WTC11 (cell line): Measurements from ENCODE around the gene EMC6. TPM values are rescaled to one million over a fixed set of nuclear protein-coding genes. Genes with fewer than 3 reads are reported as not detected.

Experiments
- ATAC-seq: fragments of 200-7000 bp; cut with Tn5 transposase; 2 replicates; pipeline ENCODE4 v1.10.0; 2021; ENCODE audit warnings: mild to moderate bottlenecking, moderate library complexity
- CTCF ChIA-PET: fragments of 300-600 bp; sonication (Branson Sonifier 250); formaldehyde crosslinking; loops from one replicate; lab custom pipeline; 2021; ENCODE audit warnings: antibody characterized with exemption; lab: Charles Lee
- POLR2A ChIA-PET: fragments of 350-600 bp; sonication (Branson Sonifier 250); formaldehyde crosslinking; loops from one replicate; lab custom pipeline; 2021; ENCODE audit warnings: antibody characterized with exemption; lab: Charles Lee
- DNase-seq: peaks from one replicate; pipeline ENCODE4 v3.0.0; 2021; ENCODE audit warnings: low spot score
- H3K27ac Mint-ChIP-seq: 2 replicates; pipeline ENCODE4 v1.8.0; 2021; ENCODE audit warnings: mixed read lengths
- H3K27me3 Mint-ChIP-seq: 2 replicates; pipeline ENCODE4 v1.8.0; 2021; ENCODE audit warnings: low read depth, mild to moderate bottlenecking, moderate library complexity, mixed read lengths
- H3K36me3 Mint-ChIP-seq: 2 replicates; pipeline ENCODE4 v1.8.0; 2021; ENCODE audit warnings: mixed read lengths
- H3K4me1 Mint-ChIP-seq: 2 replicates; pipeline ENCODE4 v1.8.0; 2022; ENCODE audit warnings: mixed read lengths
- H3K4me3 Mint-ChIP-seq: 2 replicates; pipeline ENCODE4 v1.8.0; 2021; ENCODE audit warnings: mild to moderate bottlenecking, moderate library complexity, mixed read lengths
- H3K9me3 Mint-ChIP-seq: 2 replicates; pipeline ENCODE4 v1.8.0; 2021; ENCODE audit warnings: mixed read lengths
- AFF4 ChIP-seq: sonication (generic); formaldehyde crosslinking; IDR thresholded peaks from 2 replicates; pipeline ENCODE4 v1.8.1; 2023; ENCODE audit warnings: mild to moderate bottlenecking, missing genetic modification reagents, borderline replicate concordance
- E2F1 ChIP-seq: sonication (generic); formaldehyde crosslinking; IDR thresholded peaks from 2 replicates; pipeline ENCODE4 v1.8.0; 2022; ENCODE audit warnings: mild to moderate bottlenecking, missing genetic modification reagents
- ELF4 ChIP-seq: sonication (generic); formaldehyde crosslinking; IDR thresholded peaks from 2 replicates; pipeline ENCODE4 v1.8.1; 2022; ENCODE audit warnings: low read depth, mild to moderate bottlenecking, moderate library complexity, missing genetic modification reagents
- EMX1 ChIP-seq: fragments of 250-450 bp; sonication (Bioruptor Pico); IDR thresholded peaks from 2 replicates; pipeline ENCODE4 v1.8.0; 2021; ENCODE audit warnings: mild to moderate bottlenecking
- IRF2 ChIP-seq: sonication (generic); formaldehyde crosslinking; IDR thresholded peaks from 2 replicates; pipeline ENCODE4 v1.8.0; 2022; ENCODE audit warnings: low read depth, missing genetic modification reagents, borderline replicate concordance
- MAX ChIP-seq: sonication (generic); formaldehyde crosslinking; IDR thresholded peaks from 2 replicates; pipeline ENCODE4 v1.8.0; 2022; ENCODE audit warnings: mild to moderate bottlenecking, missing genetic modification reagents
- MYBL2 ChIP-seq: sonication (generic); formaldehyde crosslinking; IDR thresholded peaks from 2 replicates; pipeline ENCODE4 v1.8.1; 2023; ENCODE audit warnings: mild to moderate bottlenecking, moderate library complexity, missing genetic modification reagents
- NFATC4 ChIP-seq: fragments of 250-450 bp; sonication (Bioruptor Pico); IDR thresholded peaks from 2 replicates; pipeline ENCODE4 v1.9.0; 2021; ENCODE audit warnings: mild to moderate bottlenecking
- NFE2L1 ChIP-seq: sonication (generic); formaldehyde crosslinking; IDR thresholded peaks from 2 replicates; pipeline ENCODE4 v1.8.1; 2023; ENCODE audit warnings: missing genetic modification reagents
- PRDM15 ChIP-seq: sonication (generic); formaldehyde crosslinking; IDR thresholded peaks from 2 replicates; pipeline ENCODE4 v1.8.0; 2022; ENCODE audit warnings: missing genetic modification reagents
- RORB ChIP-seq: fragments of 250-450 bp; sonication (Bioruptor Pico); IDR thresholded peaks from 2 replicates; pipeline ENCODE4 v1.9.0; 2021; ENCODE audit warnings: mild to moderate bottlenecking
- SMAD3 ChIP-seq: sonication (generic); formaldehyde crosslinking; IDR thresholded peaks from 2 replicates; pipeline ENCODE4 v1.8.0; 2022; ENCODE audit warnings: missing genetic modification reagents, mild to moderate bottlenecking, borderline replicate concordance
- ZNF219 ChIP-seq: sonication (generic); formaldehyde crosslinking; IDR thresholded peaks from 2 replicates; pipeline ENCODE4 v1.8.0; 2023; ENCODE audit warnings: missing genetic modification reagents, mild to moderate bottlenecking, borderline replicate concordance
- ZNF396 ChIP-seq: fragments of 250-450 bp; sonication (Bioruptor Pico); IDR thresholded peaks from 2 replicates; pipeline ENCODE4 v1.8.0; 2021; ENCODE audit warnings: mild to moderate bottlenecking, moderate library complexity, borderline replicate concordance
- total RNA-seq: library from RNA; stranded (reverse); gene quantifications from 3 replicates; pipeline ENCODE4 v1.2.3, GENCODE V29; 2021
- TF ChIP-seq, protein P1 (sequence below): sonication (generic); formaldehyde crosslinking; IDR thresholded peaks from 2 replicates; pipeline ENCODE4 v1.8.1; 2023; ENCODE audit warnings: mild to moderate bottlenecking, missing genetic modification reagents, moderate library complexity
- TF ChIP-seq, protein P2 (sequence below): sonication (generic); formaldehyde crosslinking; IDR thresholded peaks from 2 replicates; pipeline ENCODE4 v1.8.1; 2022; ENCODE audit warnings: mild to moderate bottlenecking, moderate library complexity, missing genetic modification reagents

Gene EMC6
- total RNA-seq, 1 experiment from 2014 or later: 86.0 TPM

- TF ChIP-seq, protein P1, sequence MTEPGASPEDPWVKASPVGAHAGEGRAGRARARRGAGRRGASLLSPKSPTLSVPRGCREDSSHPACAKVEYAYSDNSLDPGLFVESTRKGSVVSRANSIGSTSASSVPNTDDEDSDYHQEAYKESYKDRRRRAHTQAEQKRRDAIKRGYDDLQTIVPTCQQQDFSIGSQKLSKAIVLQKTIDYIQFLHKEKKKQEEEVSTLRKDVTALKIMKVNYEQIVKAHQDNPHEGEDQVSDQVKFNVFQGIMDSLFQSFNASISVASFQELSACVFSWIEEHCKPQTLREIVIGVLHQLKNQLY (CRISPR knock-in tag): no peak
- no peak for TF ChIP-seq SMAD3 (CRISPR knock-in tag)
- no peak for TF ChIP-seq ZNF219 (CRISPR knock-in tag)
- no peak for TF ChIP-seq PRDM15 (CRISPR knock-in tag)
- TF ChIP-seq NFE2L1: no peak
- no peak for TF ChIP-seq EMX1 (CRISPR knock-in tag)
- no peak for TF ChIP-seq AFF4
These were observed 21.4 kb upstream of the EMC6 start (continued) for GRCh38 chr17:3647251-3647650.

GRCh38 chr17:3647769-3648555 is 20.6 kb upstream of the EMC6 start:
- ChIA-PET CTCF (interaction anchor here (0.6 to 2.9 kb wide), 11 partner anchors 9 to 600 kb away, joined by 3 to 25 read pairs (median 6); partner anchors contain the start of genes CTNS, P2RX5 and SHPK), POLR2A (interaction anchor here (0.6 to 1.4 kb wide), 4 partner anchors 12 to 859 kb away, joined by 3 to 10 read pairs (median 3); partner anchors contain the start of genes CTNS, P2RX5 and SHPK)
- no peaks in the 10 kb centered on the region for H3K4me1 Mint-ChIP-seq
- H3K27me3 Mint-ChIP-seq: no peaks in the 10 kb centered on the region
- H3K27ac Mint-ChIP-seq: peak overlapping the region; percentile 17; the same call in 1 of the 2 replicates
- H3K4me3 Mint-ChIP-seq: no peak overlapping the region
- H3K36me3 Mint-ChIP-seq: peaks cover 7% of the 10 kb centered on the region; the same call in 1 of the 2 replicates
- no peak for TF ChIP-seq IRF2
- no peak for TF ChIP-seq MAX (CRISPR knock-in tag)
- TF ChIP-seq ELF4 (CRISPR knock-in tag): no peak
- no peak for TF ChIP-seq MYBL2 (CRISPR knock-in tag)
- no peak for TF ChIP-seq RORB (CRISPR knock-in tag)
- TF ChIP-seq, protein P2, sequence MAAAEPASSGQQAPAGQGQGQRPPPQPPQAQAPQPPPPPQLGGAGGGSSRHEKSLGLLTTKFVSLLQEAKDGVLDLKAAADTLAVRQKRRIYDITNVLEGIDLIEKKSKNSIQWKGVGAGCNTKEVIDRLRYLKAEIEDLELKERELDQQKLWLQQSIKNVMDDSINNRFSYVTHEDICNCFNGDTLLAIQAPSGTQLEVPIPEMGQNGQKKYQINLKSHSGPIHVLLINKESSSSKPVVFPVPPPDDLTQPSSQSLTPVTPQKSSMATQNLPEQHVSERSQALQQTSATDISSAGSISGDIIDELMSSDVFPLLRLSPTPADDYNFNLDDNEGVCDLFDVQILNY (CRISPR knock-in tag): no peak
- no peak for TF ChIP-seq E2F1 (CRISPR knock-in tag)
- TF ChIP-seq ZNF396: no peak
- no peak for TF ChIP-seq NFATC4 (CRISPR knock-in tag)
- ATAC-seq (peak; percentile 93), DNase-seq (peak; percentile 58)
- no peaks in the 10 kb centered on the region for H3K9me3 Mint-ChIP-seq
